HCT116 (cell line): ENCODE measurements around the gene SEBOX. TPM values are rescaled to one million over a fixed set of nuclear protein-coding genes. Genes with fewer than 3 reads are reported as not detected.

Experiments
- ATAC-seq: fragments of 200-7000 bp; cut with Tn5 transposase; 2 replicates; pipeline ENCODE4 v1.9.1; 2020; ENCODE audit warnings: mild to moderate bottlenecking, moderate library complexity
- BruUV-seq: library from RNA; stranded (reverse); fragments of 400-500 nt; replicated peaks from 2 replicates; lab custom pipeline; 2021; lab: Mats Ljungman, UMichigan
- CTCF ChIA-PET: fragments of 300-600 bp; sonication (Branson Sonifier 250); formaldehyde crosslinking; loops from one replicate; lab custom pipeline; 2021; ENCODE audit warnings: antibody characterized with exemption; lab: Charles Lee
- POLR2A ChIA-PET: fragments of 300-600, 350-600 bp; sonication (Branson Sonifier 250); formaldehyde crosslinking; loops from one replicate; lab custom pipeline; 2021; ENCODE audit warnings: antibody characterized with exemption; lab: Charles Lee
- RAD21 ChIA-PET, 2 experiments: fragments of 300-600 bp; sonication (Branson Sonifier 250); formaldehyde crosslinking; loops; one replicate each; lab custom pipeline; 2023; ENCODE audit warnings: low total read pairs in 2 of 2; ENCODE audit not compliant: uncharacterized antibody in 2 of 2, unreplicated experiment in 2 of 2, low non-redundant PET in 1 of 2; lab: Charles Lee
- DNase-seq: peaks from one replicate; pipeline ENCODE4 v3.0.0-alpha.2; 2010; ENCODE audit warnings: low read depth, low spot score
- H2AFZ ChIP-seq: fragments of 200-600 bp; shearing (Covaris generic), sonication (generic); 2 replicates; pipeline ENCODE4 v1.6.1; 2017; ENCODE audit warnings: low read depth, mixed run types, mixed read lengths, antibody characterized with exemption, low read length; ENCODE audit not compliant: poor library complexity, severe bottlenecking
- H3K27ac ChIP-seq: 2 replicates; pipeline ENCODE4 v1.5.1; 2012; ENCODE audit warnings: low read depth, low read length
- H3K27me3 ChIP-seq: fragments of 200-600 bp; sonication (generic); 2 replicates; pipeline ENCODE4 v1.6.1; 2016; ENCODE audit warnings: mixed run types, low read length, mixed read lengths; ENCODE audit not compliant: insufficient read depth
- H3K36me3 ChIP-seq, 2 experiments: fragments of 200-500 bp in 1 of 2; fragments of 200-600 bp in 1 of 2; sonication (Bioruptor generic) in 1 of 2; sonication (generic) in 1 of 2; 2 replicates each; pipeline versions ENCODE4 v1.5.1 to v1.6.1; 2014 to 2016; ENCODE audit warnings: low read length in 2 of 2, inconsistent platforms in 1 of 2, mixed read lengths in 1 of 2, mixed run types in 1 of 2; ENCODE audit not compliant: insufficient read depth in 2 of 2, control insufficient read depth in 1 of 2
- H3K4me1 ChIP-seq, 2 experiments: fragments of 200-600 bp in 1 of 2; sonication (generic) in 1 of 2; 2 replicates each; pipeline versions ENCODE4 v1.5.1 to v1.6.1; 2012 to 2017; ENCODE audit warnings: low read length in 2 of 2, inconsistent platforms in 1 of 2, mild to moderate bottlenecking in 1 of 2, mixed read lengths in 1 of 2, mixed run types in 1 of 2, moderate library complexity in 1 of 2; ENCODE audit not compliant: insufficient read depth in 2 of 2, control insufficient read depth in 1 of 2
- H3K4me2 ChIP-seq: fragments of 200-600 bp; sonication (generic); 2 replicates; pipeline ENCODE4 v1.6.1; 2017; ENCODE audit warnings: mixed run types, low read length, mixed read lengths
- H3K4me3 ChIP-seq, 2 experiments: fragments of 200-600 bp in 1 of 2; sonication (generic) in 1 of 2; replicated peaks in 1 of 2; 2 replicates each; pipeline ENCODE4 v1.5.1; 2011 to 2016; ENCODE audit warnings: low read length in 2 of 2, control low read depth in 1 of 2, low read depth in 1 of 2, mild to moderate bottlenecking in 1 of 2, mixed read lengths in 1 of 2, mixed run types in 1 of 2
- H3K79me2 ChIP-seq: fragments of 200-600 bp; sonication (generic); 2 replicates; pipeline ENCODE4 v1.6.1; 2017; ENCODE audit warnings: mild to moderate bottlenecking, mixed run types, low read length, moderate library complexity, mixed read lengths; ENCODE audit not compliant: insufficient read depth
- H3K9ac ChIP-seq: fragments of 200-600 bp; sonication (generic); 2 replicates; pipeline ENCODE4 v1.6.1; 2016; ENCODE audit warnings: low read length, mixed read lengths
- H3K9me2 ChIP-seq: fragments of 200-600 bp; sonication (generic), shearing (Covaris generic); 2 replicates; pipeline ENCODE4 v1.6.1; 2017; ENCODE audit warnings: mixed run types, mild to moderate bottlenecking, moderate library complexity; ENCODE audit not compliant: insufficient read depth
- H3K9me3 ChIP-seq, 2 experiments: fragments of 200-500 bp in 1 of 2; fragments of 200-600 bp in 1 of 2; sonication (Bioruptor generic) in 1 of 2; sonication (generic) in 1 of 2; 2 replicates each; pipeline ENCODE4 v1.6.1; 2014 to 2017; ENCODE audit warnings: low read length in 2 of 2, mixed read lengths in 2 of 2, inconsistent platforms in 1 of 2, low read depth in 1 of 2, mild to moderate bottlenecking in 1 of 2, mixed run types in 1 of 2, moderate library complexity in 1 of 2; ENCODE audit not compliant: control insufficient read depth in 1 of 2, insufficient read depth in 1 of 2
- H4K20me1 ChIP-seq: fragments of 200-600 bp; sonication (generic), shearing (Covaris generic); 2 replicates; pipeline ENCODE4 v1.6.1; 2017; ENCODE audit warnings: mixed run types, mild to moderate bottlenecking, moderate library complexity; ENCODE audit not compliant: insufficient read depth
- CBX3 ChIP-seq: IDR thresholded peaks from 2 replicates; pipeline ENCODE4 v1.6.1; 2012; ENCODE audit warnings: low read depth
- CEBPB ChIP-seq: IDR thresholded peaks from 2 replicates; pipeline ENCODE4 v1.6.1; 2012; ENCODE audit warnings: low read depth
- CTCF ChIP-seq, 3 experiments: fragments of 200-600 bp in 1 of 3; sonication (generic) in 1 of 3; IDR thresholded peaks in 2 of 3; conservative IDR thresholded peaks in 1 of 3; 2 replicates each; pipeline ENCODE4 v1.5.1; 2012 to 2017; ENCODE audit warnings: low read depth in 2 of 3, low read length in 2 of 3, antibody characterized with exemption in 1 of 3, borderline replicate concordance in 1 of 3, control low read depth in 1 of 3, mild to moderate bottlenecking in 1 of 3, mixed read lengths in 1 of 3, mixed run types in 1 of 3, moderate library complexity in 1 of 3; ENCODE audit not compliant: insufficient read depth in 1 of 3
- EGR1 ChIP-seq: IDR thresholded peaks from 2 replicates; pipeline ENCODE4 v1.6.1; 2012; ENCODE audit warnings: low read depth
- ELF1 ChIP-seq: IDR thresholded peaks from 2 replicates; pipeline ENCODE4 v1.6.1; 2012; ENCODE audit warnings: low read depth, borderline replicate concordance
- JUND ChIP-seq: IDR thresholded peaks from 2 replicates; pipeline ENCODE4 v1.6.1; 2012
- MAX ChIP-seq: IDR thresholded peaks from 2 replicates; pipeline ENCODE4 v1.6.1; 2012
- POLR2A ChIP-seq: IDR thresholded peaks from 2 replicates; pipeline ENCODE4 v1.7.0; 2011; ENCODE audit warnings: borderline replicate concordance; ENCODE audit not compliant: insufficient read depth, insufficient read length; ENCODE audit errors: extremely low read depth
- POLR2AphosphoS5 ChIP-seq: IDR thresholded peaks from 2 replicates; pipeline ENCODE4 v1.6.1; 2011; ENCODE audit warnings: mild to moderate bottlenecking, low read depth, low read length, moderate library complexity
- RAD21 ChIP-seq: IDR thresholded peaks from 2 replicates; pipeline ENCODE4 v1.6.1; 2012; ENCODE audit warnings: low read depth, mild to moderate bottlenecking
- REST ChIP-seq: IDR thresholded peaks from 2 replicates; pipeline ENCODE4 v1.6.1; 2012; ENCODE audit warnings: low read depth
- SIN3A ChIP-seq: IDR thresholded peaks from 2 replicates; pipeline ENCODE4 v1.6.1; 2012; ENCODE audit warnings: low read depth
- SP1 ChIP-seq: IDR thresholded peaks from 2 replicates; pipeline ENCODE4 v1.6.1; 2012; ENCODE audit warnings: low read depth
- YY1 ChIP-seq: IDR thresholded peaks from 2 replicates; pipeline ENCODE4 v1.6.1; 2011; ENCODE audit warnings: low read length, low read depth, moderate library complexity, mild to moderate bottlenecking; ENCODE audit not compliant: insufficient replicate concordance; ENCODE audit errors: extremely low read depth
- ZFX ChIP-seq: fragments of 450-650 bp; IDR thresholded peaks from 2 replicates; pipeline ENCODE4 v1.6.1; 2017
- intact Hi-C: fragments of 100-400 bp; cut with micrococcal nuclease; formaldehyde crosslinking; loops from 2 replicates; pipeline ENCODE4 v1.10.0; 2022
- total RNA-seq: library from RNA; stranded (reverse); gene quantifications from one replicate; pipeline ENCODE4 v1.2.1, GENCODE V29; 2021; ENCODE audit not compliant: unreplicated experiment

The SEBOX gene
- total RNA-seq, 1 experiment from 2014 or later, result not detected

DNA sequence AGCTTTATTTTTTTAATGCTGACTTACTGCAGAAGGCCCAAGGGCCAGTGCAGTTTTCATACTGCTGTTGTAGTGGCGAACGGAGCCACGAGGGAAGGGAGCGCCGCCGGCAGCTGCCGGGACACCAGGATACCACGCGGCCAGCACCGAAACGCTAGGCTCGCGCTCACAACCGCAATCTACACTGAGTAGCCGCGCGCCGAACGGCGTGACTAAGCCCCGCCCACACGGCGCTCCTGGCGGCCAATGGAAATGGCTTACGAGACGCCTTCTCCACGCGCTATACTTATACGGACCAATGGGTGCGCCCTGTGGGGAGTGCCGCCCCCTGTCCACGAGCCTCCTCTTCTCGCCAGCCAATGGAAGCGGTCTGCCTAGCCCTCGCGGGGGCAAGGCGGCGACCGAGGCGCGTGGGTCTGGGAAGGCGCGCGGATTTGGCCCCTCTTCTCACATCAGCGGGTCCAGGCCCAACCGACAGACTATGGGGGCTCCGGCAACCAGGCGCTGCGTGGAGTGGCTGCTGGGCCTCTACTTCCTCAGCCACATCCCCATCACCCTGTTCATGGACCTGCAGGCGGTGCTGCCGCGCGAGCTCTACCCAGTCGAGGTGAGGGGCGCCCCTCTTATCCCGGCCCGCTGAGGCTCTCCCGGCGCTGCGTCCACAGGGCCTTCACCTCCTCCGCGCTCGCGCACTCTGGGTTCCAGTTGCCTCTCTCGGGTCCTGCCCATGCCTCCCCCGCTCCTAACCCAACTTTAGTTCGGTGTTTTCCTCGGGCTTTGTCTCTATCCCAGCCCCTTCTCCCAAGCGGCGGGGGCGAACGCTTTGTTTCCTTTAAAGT, 46.0 kb downstream of the SEBOX start, which contains the start of gene TMEM97:
TSS of gene TMEM97 (plus strand) at position 442 of the 839 bp plus-strand sequence. CDS start at position 482, 40 bp downstream.
- peak; percentile 97 for ATAC-seq
- H3K79me2 ChIP-seq, result peaks cover 49% of the 10 kb centered on the region
- H3K4me1 ChIP-seq, result peaks cover 12 to 26% of the 10 kb centered on the region in 2 experiments; a peak in 3 of 4 replicates

More for the DNA sequence above, 46.0 kb downstream of the SEBOX start, which contains the start of gene TMEM97:
- Histone ChIP-seq H2AFZ (no peak within 1 kb of the TSS), H3K9ac (peak within 1 kb of the TSS; percentile 91), H3K4me2 (peak within 1 kb of the TSS; percentile 98), H3K36me3 (peaks cover 0 to 6% of the 10 kb centered on the region in 2 experiments; a peak in 1 of 4 replicates), H4K20me1 (no peaks in the 10 kb centered on the region)
- intact Hi-C loops, result loop anchor here (1.0 to 10.0 kb wide), 2 partner anchors 16 to 56 kb away; partner anchors contain the start of genes IFT20, SARM1, TNFAIP1 and VTN
- POLR2A ChIA-PET, result interaction anchor here (2.4 kb wide), 1 partner anchor 17 kb away, joined by 8 read pairs; the partner anchor contains the start of genes IFT20 and TNFAIP1
- TF ChIP-seq SIN3A (0 out of 2 replicates have a peak, but pooled peaks have one; percentile 61), EGR1 (peak; percentile 61), ZFX (peak; percentile 76; the same call in 1 of the 2 replicates), YY1 (no peak), RAD21 (no peak), MAX (peak; percentile 95), POLR2A (peak; percentile 29), CBX3 (no peak), CEBPB (no peak), REST (no peak), SP1 (peak; percentile 95), JUND (no peak), POLR2AphosphoS5 (peak; percentile 82), CTCF (IDR thresholded peaks at IDR 0.05 in 2 of 3, conservative IDR thresholded peaks at IDR 0.05 in 1 of 3; ENCODE audit: borderline replicate concordance in 1 of 3, insufficient read depth in 1 of 3, low read depth in 2 of 3, low read length in 2 of 3) (0 out of 6 replicates have a peak, but pooled peaks of 1 of the 3 experiments have one; percentile 2), ELF1 (no peak)
- TF ChIP-seq, all 23 proteins: peak for 8
- no TSS peak for BruUV-seq
- Histone ChIP-seq H3K9me2 (no peaks in the 10 kb centered on the region), H3K9me3 (no peaks in the 10 kb centered on the region), H3K27me3 (no peaks in the 10 kb centered on the region), H3K4me3 (peak within 1 kb of the TSS; percentile 86 to 95), H3K27ac (peak within 1 kb of the TSS; percentile 71)
- RAD21 ChIA-PET, result no interaction called here
- peak; percentile 90 for DNase-seq
- CTCF ChIA-PET, result interaction anchor here (0.6 to 0.9 kb wide), 2 partner anchors 16 to 106 kb away, joined by 3 read pairs; partner anchors contain the start of genes IFT20 and TNFAIP1
